MG63 (cell line): Measurements from ENCODE around the gene CDK18. TPM values are rescaled to one million over a fixed set of nuclear protein-coding genes. Genes with fewer than 3 reads are reported as not detected.

Experiments used
- DNase-seq: peaks from one replicate; pipeline ENCODE4 v3.0.0-alpha.2; 2020
- H3K27me3 ChIP-seq: fragments of 250-450 bp; sonication (Bioruptor Pico); 2 replicates; pipeline ENCODE4 v1.5.1; 2020; ENCODE audit warnings: mild to moderate bottlenecking, moderate library complexity
- H3K36me3 ChIP-seq: fragments of 250-450 bp; sonication (Bioruptor Pico); 2 replicates; pipeline ENCODE4 v1.5.1; 2020; ENCODE audit warnings: mild to moderate bottlenecking, moderate library complexity
- H3K4me3 ChIP-seq: fragments of 250-450 bp; sonication (Bioruptor Pico); 2 replicates; pipeline ENCODE4 v1.5.1; 2020; ENCODE audit warnings: mild to moderate bottlenecking, moderate library complexity
- H3K9me3 ChIP-seq: fragments of 250-450 bp; sonication (Bioruptor Pico); 2 replicates; pipeline ENCODE4 v1.5.1; 2020; ENCODE audit warnings: mild to moderate bottlenecking, moderate library complexity
- total RNA-seq: library from RNA; depleted of rRNA; stranded (reverse); fragments of >200 nt; shearing (Covaris generic); gene quantifications from 2 replicates; pipeline ENCODE4 v1.2.3, GENCODE V29; 2014; ENCODE audit warnings: low replicate concordance

CDK18 gene
- total RNA-seq, 1 experiment from 2014 or later: 3.0 TPM

DNA sequence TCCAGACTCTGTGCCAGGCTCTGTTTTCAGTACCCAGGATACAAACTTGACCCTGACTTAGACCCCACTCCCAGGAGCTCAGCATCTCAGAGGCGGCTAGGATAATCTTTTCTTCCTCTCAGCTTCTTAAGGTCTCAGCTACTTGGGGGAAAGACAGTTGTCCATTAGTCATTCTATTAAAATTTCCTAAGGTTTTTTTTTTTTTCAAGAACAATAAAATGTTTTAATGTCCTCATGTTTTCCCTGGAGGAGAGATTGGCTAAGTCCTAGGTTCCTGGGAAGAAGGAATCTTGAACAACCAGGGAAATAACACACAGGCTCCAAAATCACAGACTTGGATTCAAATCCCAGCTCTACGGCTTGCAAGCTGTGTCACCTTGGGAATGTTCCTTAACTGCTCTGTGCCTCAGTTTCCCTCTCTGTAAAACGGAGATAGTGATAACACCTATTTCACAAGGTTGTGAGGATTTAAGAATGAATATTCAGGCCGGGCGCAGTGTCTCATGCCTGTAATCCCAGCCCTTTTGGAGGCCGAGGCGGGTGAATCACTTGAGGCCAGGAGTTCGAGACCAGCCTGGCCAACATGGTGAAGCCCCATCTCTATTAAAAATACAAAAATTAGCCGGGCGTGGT is 33.0 kb downstream of the CDK18 start:
- Histone ChIP-seq H3K27me3 (no peaks in the 10 kb centered on the region), H3K9me3 (no peaks in the 10 kb centered on the region), H3K36me3 (no peaks in the 10 kb centered on the region), H3K4me3 (no peak overlapping the region)
- peak; percentile 42 for DNase-seq

DNA sequence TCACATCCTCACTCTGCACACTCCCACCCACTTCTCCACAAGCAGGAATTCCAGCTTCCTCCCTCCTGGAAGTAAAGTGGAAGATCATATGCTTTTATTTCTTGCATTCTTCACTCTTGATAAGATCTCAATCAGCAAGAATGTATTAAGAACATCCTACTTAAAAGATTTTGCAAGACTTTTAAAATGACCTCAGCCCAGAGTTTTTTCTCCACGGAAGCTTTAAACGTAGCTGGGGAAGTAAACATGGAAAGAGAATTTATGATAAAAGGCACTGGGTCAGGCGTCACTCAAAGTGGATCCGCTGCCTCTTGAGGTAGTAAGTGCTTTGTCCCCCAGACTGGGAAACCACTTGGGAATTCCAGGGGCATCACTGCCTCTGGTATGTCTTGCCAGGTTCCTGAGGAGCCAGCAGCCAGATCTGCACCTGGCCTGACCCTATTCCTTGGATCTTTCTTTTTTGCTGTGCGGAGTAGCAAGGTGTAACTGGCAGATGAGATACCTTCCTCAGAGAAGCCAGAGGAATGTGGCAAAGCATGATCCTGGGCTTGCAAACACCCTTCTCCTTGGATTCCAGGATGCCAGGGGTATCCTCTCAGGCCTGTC is 33.9 kb downstream of the CDK18 start:
- Histone ChIP-seq H3K36me3 (no peaks in the 10 kb centered on the region), H3K27me3 (no peaks in the 10 kb centered on the region), H3K9me3 (no peaks in the 10 kb centered on the region), H3K4me3 (no peak overlapping the region)
- no peak for DNase-seq

DNA sequence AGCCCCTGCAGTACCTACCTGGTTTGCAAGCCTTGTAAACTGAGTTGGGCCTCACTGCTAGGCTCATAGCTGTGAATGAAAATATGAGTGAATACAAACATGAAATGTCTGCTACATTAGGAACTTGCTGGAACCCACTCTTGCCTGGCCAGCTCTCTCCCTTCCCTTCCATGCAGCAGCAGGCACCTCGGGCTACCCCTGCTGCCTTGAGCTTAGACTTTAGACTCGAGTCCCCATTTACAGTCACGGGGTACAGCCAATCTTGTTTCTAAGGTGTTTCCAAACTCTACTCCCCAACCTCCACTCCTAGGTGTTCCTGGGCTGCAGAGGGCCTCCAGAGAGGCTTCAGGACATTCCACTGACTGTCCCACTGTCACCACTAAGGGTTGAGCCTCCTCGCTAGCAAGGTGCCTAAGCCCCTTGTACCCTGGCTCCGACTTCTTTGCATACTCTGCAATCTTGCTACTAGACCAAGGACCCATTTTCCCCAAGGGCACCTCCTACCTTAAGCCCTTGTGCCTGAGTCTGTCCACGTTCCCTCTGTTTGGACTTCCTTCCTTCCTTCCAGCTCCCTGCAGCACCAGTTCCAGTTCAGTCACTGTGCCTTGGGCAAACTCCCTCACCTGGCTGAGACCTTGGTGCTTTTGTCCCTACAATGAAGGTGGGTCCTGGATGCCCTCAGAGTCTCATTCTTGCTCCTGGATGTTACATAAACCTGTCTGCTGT is 36.9 kb downstream of the CDK18 start:
- Histone ChIP-seq H3K9me3 (no peaks in the 10 kb centered on the region), H3K27me3 (no peaks in the 10 kb centered on the region), H3K36me3 (no peaks in the 10 kb centered on the region), H3K4me3 (no peak overlapping the region)
- DNase-seq: no peak

DNA sequence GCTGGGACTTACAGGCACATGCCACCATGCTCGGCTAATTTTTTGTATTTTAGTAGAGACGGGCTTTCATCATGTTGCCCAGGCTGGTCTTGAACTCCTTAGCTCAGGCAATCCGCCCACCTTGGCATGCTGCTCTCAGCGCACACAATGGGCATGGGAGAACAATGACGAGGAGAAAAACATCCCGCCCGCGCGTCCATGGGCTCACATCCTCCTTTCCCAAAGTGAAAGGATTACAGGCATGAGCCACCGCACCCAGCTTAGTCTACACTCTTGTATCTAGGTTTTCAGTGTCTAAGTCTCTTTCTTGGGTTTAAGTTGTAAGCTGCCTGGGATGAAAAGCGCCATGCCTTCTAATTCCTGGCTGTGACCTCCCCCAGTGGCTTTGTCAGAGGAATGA is 37.9 kb downstream of the CDK18 start:
- H3K9me3 ChIP-seq: no peaks in the 10 kb centered on the region
- DNase-seq: no peak
- no peak overlapping the region for H3K4me3 ChIP-seq
- no peaks in the 10 kb centered on the region for H3K36me3 ChIP-seq
- no peaks in the 10 kb centered on the region for H3K27me3 ChIP-seq

DNA sequence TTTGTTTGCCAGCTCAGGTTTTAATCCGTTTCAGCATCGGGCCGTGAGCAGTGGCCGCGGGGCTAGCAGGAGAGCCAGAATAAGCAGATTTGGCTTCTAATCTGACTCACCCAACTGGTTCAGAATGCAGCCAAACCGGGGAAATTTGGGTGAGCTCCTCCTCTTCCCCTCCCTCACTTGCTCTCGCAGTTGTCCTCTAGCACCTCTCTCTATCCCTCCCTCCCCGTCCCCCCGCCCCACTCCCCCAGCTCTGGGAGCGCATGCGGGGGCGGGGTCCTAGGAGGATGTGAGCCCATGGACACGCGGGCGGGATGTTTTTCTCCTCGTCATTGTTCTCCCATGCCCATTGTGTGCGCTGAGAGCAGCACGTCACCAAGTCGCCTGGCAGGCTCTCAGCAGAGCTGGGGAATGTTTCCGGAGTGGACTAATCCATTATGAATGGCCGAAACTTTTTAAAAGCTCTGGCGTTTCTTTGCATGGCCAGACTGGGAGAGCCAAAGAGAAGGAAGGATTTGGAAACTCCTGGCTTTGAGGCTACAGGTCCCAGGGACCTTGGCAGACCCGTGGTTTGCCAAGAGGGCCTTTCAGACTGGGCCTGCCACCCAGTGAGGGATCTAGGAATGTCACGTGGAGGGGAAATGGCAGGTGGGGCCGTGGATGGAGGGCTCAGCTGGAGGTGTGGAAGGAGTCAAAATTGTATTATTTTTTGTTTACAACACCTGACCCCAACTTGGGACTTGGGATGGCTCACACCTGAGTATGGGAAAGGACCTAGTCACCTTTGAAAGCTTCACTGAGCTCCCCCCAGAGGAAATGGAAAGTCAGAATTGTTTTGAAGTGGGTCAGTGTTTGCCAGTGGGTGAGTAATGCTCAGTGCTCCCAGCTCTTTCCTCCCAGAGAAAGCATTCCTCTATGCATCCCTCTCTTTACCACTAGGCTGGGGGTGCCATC is 39.2 kb downstream of the CDK18 start:
- Histone ChIP-seq H3K9me3 (no peaks in the 10 kb centered on the region), H3K4me3 (peak overlapping the region; percentile 36), H3K36me3 (no peaks in the 10 kb centered on the region), H3K27me3 (no peaks in the 10 kb centered on the region)
- DNase-seq: peak; percentile 99

DNA sequence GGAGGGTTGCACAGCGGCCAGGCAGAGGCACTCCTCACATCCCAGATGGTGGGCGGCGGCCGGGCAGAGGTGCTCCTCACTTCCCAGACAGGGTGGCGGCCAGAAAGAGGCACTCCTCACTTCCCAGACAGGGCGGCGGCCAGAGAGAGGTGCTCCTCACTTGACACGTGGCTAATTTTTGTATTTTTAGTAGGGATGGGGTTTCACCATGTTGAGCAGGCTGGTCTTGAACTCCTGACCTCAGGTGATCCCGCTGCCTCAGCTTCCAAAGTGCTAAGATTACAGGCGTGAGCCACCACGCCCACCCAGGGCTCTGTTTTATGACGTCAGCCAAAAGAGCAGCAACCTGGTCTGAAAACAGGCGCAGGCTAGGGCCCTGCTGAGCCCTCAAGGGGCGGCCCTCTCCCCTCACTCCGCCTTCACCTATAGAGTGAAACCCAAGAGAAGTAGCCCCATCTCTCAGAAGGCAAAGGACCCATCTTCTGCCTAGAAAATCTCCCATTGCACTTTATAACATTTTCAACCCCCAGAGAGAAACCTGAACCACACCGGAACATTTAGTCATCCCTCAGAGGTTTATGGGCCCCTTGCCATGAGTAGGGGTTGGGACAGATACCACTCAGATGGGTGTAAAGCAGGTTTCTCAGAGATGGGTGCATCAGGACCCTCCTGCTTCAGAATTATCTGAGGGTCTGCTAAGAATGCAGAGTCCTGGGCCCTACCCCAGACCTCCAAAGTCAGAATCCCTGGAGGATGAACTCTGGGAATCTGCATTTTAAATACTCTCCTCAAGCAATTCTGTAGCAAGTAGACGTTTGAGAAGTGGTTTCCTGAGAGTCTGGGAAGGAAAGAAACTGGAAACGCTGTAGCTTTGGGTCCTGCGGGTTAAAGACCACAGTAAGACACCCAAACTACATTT is 40.8 kb downstream of the CDK18 start:
- peaks cover 3% of the 10 kb centered on the region; the same call in 1 of the 2 replicates for H3K27me3 ChIP-seq
- H3K9me3 ChIP-seq: no peaks in the 10 kb centered on the region
- DNase-seq: no peak
- no peaks in the 10 kb centered on the region for H3K36me3 ChIP-seq
- no peak overlapping the region for H3K4me3 ChIP-seq

DNA sequence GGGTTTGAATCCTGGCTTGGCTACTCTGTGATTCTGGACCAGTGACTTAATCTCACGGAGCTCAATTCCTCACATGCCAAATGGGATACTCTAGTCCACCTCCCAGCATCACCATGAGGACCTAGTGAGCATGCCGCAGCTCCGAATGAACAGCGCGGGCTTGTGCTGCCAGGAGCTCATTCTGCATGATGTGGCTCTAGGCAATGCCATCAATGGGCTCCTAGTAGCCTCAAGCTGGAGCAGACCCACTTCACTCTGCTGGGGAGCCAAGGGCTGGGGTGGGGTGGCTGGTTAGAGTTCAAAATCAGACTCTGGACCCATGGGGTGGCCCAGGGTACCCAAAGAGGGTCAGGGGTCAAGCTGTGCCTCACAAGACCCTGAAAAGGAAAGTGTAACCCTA is 41.5 kb downstream of the CDK18 start:
- Histone ChIP-seq H3K36me3 (no peaks in the 10 kb centered on the region), H3K4me3 (no peak overlapping the region), H3K9me3 (no peaks in the 10 kb centered on the region), H3K27me3 (peaks cover 3% of the 10 kb centered on the region; the same call in 1 of the 2 replicates)
- DNase-seq: no peak

DNA sequence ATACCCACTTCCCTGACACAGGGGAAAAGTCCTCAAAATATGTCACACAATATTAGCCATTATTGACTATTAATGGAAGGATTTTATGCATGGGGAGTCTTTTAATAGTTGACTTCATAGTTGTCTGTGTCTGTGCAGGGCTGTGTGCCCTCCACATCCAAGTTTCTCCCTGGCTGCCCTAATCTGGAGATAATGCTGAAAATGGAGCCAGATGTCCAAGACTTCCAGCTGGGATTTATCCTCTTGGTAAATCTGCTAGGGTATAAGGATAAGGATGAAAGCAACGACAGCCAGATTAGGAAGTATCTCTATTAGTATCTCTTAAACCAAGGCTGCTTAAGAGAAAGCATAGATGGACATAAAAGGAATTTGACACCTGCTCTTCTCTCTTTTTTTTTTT is 42.1 kb downstream of the CDK18 start:
- Histone ChIP-seq H3K27me3 (peaks cover 3% of the 10 kb centered on the region; the same call in 1 of the 2 replicates), H3K36me3 (no peaks in the 10 kb centered on the region), H3K9me3 (no peaks in the 10 kb centered on the region), H3K4me3 (no peak overlapping the region)
- no peak for DNase-seq

DNA sequence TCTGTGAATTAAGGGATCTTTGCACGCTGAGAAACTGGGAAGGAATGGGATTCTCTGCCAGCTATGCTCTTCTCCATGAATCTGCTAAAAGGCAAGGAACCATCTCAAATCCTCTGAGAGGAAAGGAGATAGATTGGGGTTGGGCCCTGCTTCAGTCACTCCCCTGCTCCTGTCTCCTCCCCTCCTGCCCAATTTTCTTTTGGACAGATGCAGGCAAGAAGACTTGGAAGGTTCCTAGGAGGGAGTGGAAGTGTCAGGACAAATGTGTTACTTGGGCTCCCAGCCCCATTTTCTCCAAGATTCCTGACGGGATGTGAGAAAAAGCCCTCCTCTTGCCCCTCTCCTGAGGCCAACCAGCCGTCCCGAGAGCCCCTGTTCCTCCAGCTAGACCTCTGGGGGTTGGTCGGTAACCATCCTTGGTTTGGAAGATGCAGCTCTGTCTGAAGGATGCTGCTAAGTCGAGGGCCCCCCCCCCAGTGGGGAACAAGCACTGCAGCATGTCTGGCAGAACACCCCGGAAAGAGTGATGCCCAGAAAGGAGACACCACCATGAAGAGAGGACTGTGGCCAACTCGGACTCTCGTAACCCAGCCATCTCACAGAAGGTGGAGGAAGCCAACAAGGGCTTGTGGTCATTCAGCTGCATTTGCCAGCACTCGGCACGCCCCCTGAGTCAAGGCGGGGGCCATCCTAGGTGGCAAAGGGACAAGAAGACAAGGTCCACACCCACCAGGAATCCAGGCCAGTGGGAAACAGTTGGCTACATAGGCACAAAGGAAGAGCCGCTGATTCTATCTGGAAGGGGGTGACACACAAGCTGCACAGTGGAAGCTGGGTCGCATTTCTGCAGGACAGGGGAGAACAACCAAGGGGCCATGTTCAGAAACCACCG is 43.7 kb downstream of the CDK18 start:
- Histone ChIP-seq H3K9me3 (no peaks in the 10 kb centered on the region), H3K36me3 (no peaks in the 10 kb centered on the region), H3K4me3 (no peak overlapping the region), H3K27me3 (peaks cover 3% of the 10 kb centered on the region; the same call in 1 of the 2 replicates)
- DNase-seq: peak; percentile 33

DNA sequence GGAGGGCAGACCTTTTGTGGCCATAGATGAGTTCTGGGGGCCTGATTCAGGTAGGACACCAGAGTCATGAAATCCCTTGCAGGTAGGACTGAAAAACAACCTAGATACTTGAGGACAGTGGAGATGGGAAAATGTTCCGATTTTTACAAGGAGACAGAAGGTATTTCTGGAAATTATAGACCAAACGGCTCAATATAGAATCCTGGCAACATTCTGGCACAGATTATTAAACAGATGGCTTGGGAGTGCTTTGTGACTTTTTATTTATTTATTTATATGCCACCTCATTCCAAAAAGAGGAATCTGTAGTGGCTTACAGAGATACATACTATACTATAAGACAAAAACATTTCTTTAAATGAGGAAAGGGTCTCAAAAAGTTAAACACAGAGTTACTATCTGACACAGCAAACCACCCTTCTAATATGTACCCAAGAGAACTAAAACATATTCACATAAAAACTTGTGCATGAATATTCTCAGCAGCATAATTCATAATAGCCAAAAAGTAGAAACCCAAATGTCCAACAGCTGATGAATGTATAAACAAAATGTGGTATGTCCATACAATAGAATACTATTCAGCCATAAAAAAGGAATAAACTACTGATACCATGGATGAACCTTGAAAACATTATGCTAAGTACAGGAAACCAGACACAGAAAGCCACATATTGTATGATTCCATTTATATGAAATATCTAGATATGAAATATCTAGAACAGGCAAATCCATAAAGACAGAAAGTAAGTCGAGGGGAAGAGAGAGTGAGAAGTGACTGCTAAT is 49.8 kb downstream of the CDK18 start:
- Histone ChIP-seq H3K36me3 (no peaks in the 10 kb centered on the region), H3K9me3 (peaks cover 8% of the 10 kb centered on the region; the same call in 1 of the 2 replicates), H3K27me3 (peaks cover 25% of the 10 kb centered on the region), H3K4me3 (no peak overlapping the region)
- no peak for DNase-seq

DNA sequence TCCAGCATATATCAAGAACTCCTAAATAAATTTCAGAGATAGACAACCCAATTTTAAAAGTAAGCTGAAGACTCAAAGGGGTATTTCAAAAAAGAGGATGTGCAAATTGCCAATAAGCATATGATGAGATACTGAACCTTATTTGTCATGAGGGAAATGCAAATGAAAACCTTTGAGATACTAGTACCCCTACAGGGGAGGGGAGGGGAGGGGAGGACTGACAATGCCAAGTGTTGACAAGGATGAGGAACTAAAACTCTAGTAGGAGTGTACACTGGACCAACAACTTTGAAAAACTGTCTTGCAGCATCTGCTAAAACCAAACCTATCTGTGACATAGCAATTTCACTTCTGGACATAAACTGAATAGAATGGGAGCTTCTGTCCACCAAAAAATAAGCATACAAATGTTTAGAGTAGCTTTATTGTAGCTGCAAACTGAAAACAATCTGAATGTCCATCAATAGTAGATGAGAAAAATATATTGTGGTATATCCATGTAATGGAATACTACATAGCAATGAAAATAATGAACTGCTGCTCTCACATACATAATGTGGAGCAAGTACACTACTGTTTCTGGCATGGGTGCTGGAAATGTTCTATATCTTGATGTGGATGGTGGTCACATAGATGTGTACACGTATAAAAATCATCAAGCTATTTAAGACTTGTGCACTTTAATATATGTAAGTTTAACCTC is 57.2 kb downstream of the CDK18 start:
- no peak for DNase-seq
- H3K9me3 ChIP-seq: peaks cover 16% of the 10 kb centered on the region
- H3K36me3 ChIP-seq: no peaks in the 10 kb centered on the region
- peaks cover 59% of the 10 kb centered on the region for H3K27me3 ChIP-seq
- H3K4me3 ChIP-seq: no peak overlapping the region

DNA sequence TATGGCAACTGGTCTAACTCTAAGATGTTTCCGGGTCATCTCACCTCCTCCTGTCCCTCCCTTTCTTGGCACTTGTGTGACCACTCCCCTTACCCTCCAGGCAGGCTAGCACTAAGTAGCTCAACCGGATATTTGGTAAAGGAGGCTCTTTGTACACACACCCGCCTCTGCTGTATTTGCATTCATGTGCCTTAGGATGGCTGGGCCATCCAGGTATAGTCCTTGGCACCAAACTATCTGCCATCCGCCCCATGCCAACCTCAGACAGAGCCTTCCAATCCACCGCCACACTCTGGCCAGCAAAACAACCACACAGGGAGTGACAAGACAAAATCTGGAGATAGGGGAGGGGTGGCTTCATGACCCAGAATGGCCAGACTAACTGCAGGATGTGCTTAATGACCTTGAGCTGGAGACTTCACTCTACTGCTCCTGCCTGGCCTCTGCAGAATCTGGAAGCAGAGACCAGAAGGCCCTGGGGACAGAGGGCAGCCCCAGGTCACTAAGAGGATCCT is 59.5 kb downstream of the CDK18 start:
- no peaks in the 10 kb centered on the region for H3K36me3 ChIP-seq
- peaks cover 11% of the 10 kb centered on the region for H3K9me3 ChIP-seq
- DNase-seq: no peak
- H3K4me3 ChIP-seq: no peak overlapping the region
- H3K27me3 ChIP-seq: peaks cover 64% of the 10 kb centered on the region

DNA sequence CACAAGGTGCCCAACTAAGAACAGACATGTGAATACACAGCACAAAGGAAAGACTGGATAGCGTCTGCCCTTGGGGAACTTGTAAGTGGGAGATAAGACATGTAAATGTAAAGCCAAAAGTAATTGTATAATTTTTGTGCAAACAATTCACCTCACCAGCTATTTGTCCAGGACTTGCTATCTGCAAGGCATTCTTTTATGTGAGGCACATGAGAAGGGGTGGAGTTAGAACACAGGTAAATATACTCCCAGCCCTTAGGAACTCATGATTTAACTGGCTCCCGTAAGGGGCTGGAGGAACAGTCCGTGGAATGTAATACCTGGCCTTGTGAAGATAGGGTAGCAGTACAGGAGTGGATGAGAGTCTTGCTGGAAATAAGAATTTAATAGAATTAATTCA is 61.3 kb downstream of the CDK18 start:
- no peak for DNase-seq
- H3K27me3 ChIP-seq: peaks cover 66% of the 10 kb centered on the region

DNA sequence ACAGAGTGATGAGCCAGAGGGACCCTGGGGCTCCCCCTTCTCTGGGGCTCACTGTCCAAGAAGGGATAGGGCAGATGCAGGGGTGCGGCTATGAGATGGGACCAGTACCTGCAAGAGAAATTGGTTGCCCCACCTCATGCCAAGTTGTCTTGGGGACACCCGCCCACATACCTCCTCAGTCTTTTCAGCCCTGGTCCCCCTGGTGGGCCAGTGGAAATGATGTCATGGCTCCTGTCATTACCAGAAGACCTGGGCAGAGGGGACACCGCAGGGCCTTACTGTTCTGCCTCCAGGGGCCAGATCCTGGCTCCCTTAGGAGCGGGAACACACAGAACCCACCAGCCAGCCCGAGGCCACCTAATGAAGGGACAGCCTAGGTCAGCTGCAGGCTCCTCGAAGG is 63.2 kb downstream of the CDK18 start:
- Histone ChIP-seq H3K27me3 (peaks cover 69% of the 10 kb centered on the region), H3K9me3 (no peaks in the 10 kb centered on the region), H3K36me3 (no peaks in the 10 kb centered on the region), H3K4me3 (no peak overlapping the region)
- DNase-seq: no peak

More for the DNA sequence above, 61.3 kb downstream of the CDK18 start:
- H3K9me3 ChIP-seq: peaks cover 3% of the 10 kb centered on the region
- H3K4me3 ChIP-seq: no peak overlapping the region
- H3K36me3 ChIP-seq: no peaks in the 10 kb centered on the region
